GM12864 (cell line): ENCODE results near the gene CLCC1.
A peak's percentile ranks its signal among the peaks of the same experiment; 100 is the strongest.
"Not testable (repeated sequence)": the region's sequence is repeated elsewhere in the genome, so short reads cannot be mapped to it uniquely, and the experiment has no call there.

Experiments used
- DNase-seq: peaks from one replicate; pipeline ENCODE4 v3.0.0-alpha.2; 2011; ENCODE audit warnings: low read depth
- H3K4me3 ChIP-seq: 2 replicates; pipeline ENCODE4 v1.5.1; 2011; ENCODE audit warnings: mild to moderate bottlenecking, low read depth, low read length, control low read depth
- CTCF ChIP-seq: IDR thresholded peaks from 2 replicates; pipeline ENCODE4 v1.5.1; 2011; ENCODE audit warnings: low read depth, mild to moderate bottlenecking, moderate library complexity, low read length, control low read depth, inconsistent platforms; ENCODE audit errors: missing control alignments

Gene CLCC1

GRCh38 chr1:108963052-108963686 is at the start of gene CLCC1:
Gene CLCC1 (minus strand): TSS chr1:108963484. CDS start chr1:108950437, 13,047 bp downstream.
- H3K4me3 ChIP-seq, result peak within 1 kb of the TSS; percentile 92
- TF ChIP-seq CTCF, result no peak
- DNase-seq, result peak; percentile 82

GRCh38 chr1:109011335-109011734 is 48.1 kb upstream of the CLCC1 start:
- no peak for TF ChIP-seq CTCF
- no peak overlapping the region for H3K4me3 ChIP-seq
- no peak for DNase-seq

- H3K4me3 ChIP-seq, result not testable (repeated sequence)
- peak; percentile 7 for DNase-seq
These were observed 33.3 kb upstream of the CLCC1 start for GRCh38 chr1:108996622-108997021.

- TF ChIP-seq CTCF, result no peak
- H3K4me3 ChIP-seq, result no peak overlapping the region
- no peak for DNase-seq
These were observed 19.8 kb upstream of the CLCC1 start for GRCh38 chr1:108983114-108983513.

- DNase-seq, result no peak
- TF ChIP-seq CTCF, result no peak
- no peak overlapping the region for H3K4me3 ChIP-seq
These were observed 13.4 kb upstream of the CLCC1 start for GRCh38 chr1:108976658-108977057.

- no peak for TF ChIP-seq CTCF
These were observed 9.7 kb upstream of the CLCC1 start for GRCh38 chr1:108972951-108973350.

GRCh38 chr1:108969346-108969745 is 6.1 kb upstream of the CLCC1 start:
- DNase-seq, result no peak
- TF ChIP-seq CTCF, result no peak
- H3K4me3 ChIP-seq, result no peak overlapping the region

More at GRCh38 chr1:108972951-108973350, 9.7 kb upstream of the CLCC1 start:
- H3K4me3 ChIP-seq, result no peak overlapping the region
- DNase-seq, result no peak
